ENCODE results near the gene KRTAP8-1. TPM values are rescaled to one million over a fixed set of nuclear protein-coding genes. Genes with fewer than 3 reads are reported as not detected.

KRTAP8-1 gene
- total RNA-seq, 4 donors from 2014 or later = not detected

GRCh38 chr21:30793581-30794314 lies 19.3 kb downstream of the KRTAP8-1 start:
- no peak overlapping the region for H3K4me3 ChIP-seq (replicated peaks in 1 of 3)
- WGBS, 2 donors = 63 to 75% methylated on average over 2 of the region's 2 CpGs
- H3K27me3 ChIP-seq = no peaks in the 10 kb centered on the region
- intact Hi-C loops (cut with DNase I) = no loop called here
- no peaks in the 10 kb centered on the region for H3K9me3 ChIP-seq
- H3K27ac ChIP-seq = no peak overlapping the region
- TF ChIP-seq POLR2A (IDR thresholded peaks at IDR 0.05) = no peak
- no peak for TF ChIP-seq CTCF (IDR thresholded peaks at IDR 0.05)
- no peak for DNase-seq
- no peaks in the 10 kb centered on the region for H3K36me3 ChIP-seq
- no peaks in the 10 kb centered on the region for H3K4me1 ChIP-seq

- Histone ChIP-seq H3K27me3 (no peaks in the 10 kb centered on the region), H3K27ac (no peak overlapping the region), H3K4me3 (replicated peaks in 1 of 3) (no peak overlapping the region), H3K9me3 (no peaks in the 10 kb centered on the region), H3K4me1 (no peaks in the 10 kb centered on the region), H3K36me3 (no peaks in the 10 kb centered on the region)
- DNase-seq = no peak
- TF ChIP-seq CTCF (IDR thresholded peaks at IDR 0.05) (no peak), POLR2A (IDR thresholded peaks at IDR 0.05) (no peak)
- 97 to 98% methylated on average over 1 of the region's 1 CpG for WGBS, 2 donors
- intact Hi-C loops (cut with DNase I) = no loop called here
Measured at GRCh38 chr21:30779249-30779648, 33.8 kb downstream of the KRTAP8-1 start.

- intact Hi-C loops (cut with DNase I) = no loop called here
Measured at GRCh38 chr21:30769724-30770431, 43.2 kb downstream of the KRTAP8-1 start.

More at GRCh38 chr21:30769724-30770431, 43.2 kb downstream of the KRTAP8-1 start:
- H3K36me3 ChIP-seq = no peaks in the 10 kb centered on the region
- H3K27ac ChIP-seq = no peak overlapping the region
- H3K9me3 ChIP-seq = no peaks in the 10 kb centered on the region
- no peaks in the 10 kb centered on the region for H3K27me3 ChIP-seq
- WGBS, 2 donors = 93 to 95% methylated on average over 4 of the region's 4 CpGs
- no peak overlapping the region for H3K4me3 ChIP-seq (replicated peaks in 1 of 3)
- DNase-seq = no peak
- H3K4me1 ChIP-seq = no peaks in the 10 kb centered on the region
- TF ChIP-seq POLR2A (IDR thresholded peaks at IDR 0.05) = no peak
- TF ChIP-seq CTCF (IDR thresholded peaks at IDR 0.05) = no peak

Small RNA genes within 50 kb of the gene (small RNA-seq; reads per million reads assigned to genes)
- gene AP000244.1 (not detected), gene KRTAP8-2P (not detected), gene KRTAP8-3P (not detected)

Other genes starting within 250 kb of the KRTAP8-1 start
- not detected for gene KRTAP22-2, start 222.9 kb downstream of the KRTAP8-1 start, total RNA-seq
- gene KRTAP6-3, start 220.8 kb downstream of the KRTAP8-1 start, total RNA-seq = not detected
- not detected for gene KRTAP6-2, start 214.4 kb downstream of the KRTAP8-1 start, total RNA-seq
- gene KRTAP22-1, start 212.2 kb downstream of the KRTAP8-1 start, total RNA-seq = not detected
- gene KRTAP6-1, start 199.3 kb downstream of the KRTAP8-1 start, total RNA-seq = not detected
- gene KRTAP20-1, start 196.8 kb downstream of the KRTAP8-1 start, total RNA-seq = not detected
- not detected for gene KRTAP20-4, start 192.6 kb downstream of the KRTAP8-1 start, total RNA-seq
- gene KRTAP20-2, start 178.1 kb downstream of the KRTAP8-1 start, total RNA-seq = not detected
- not detected for gene KRTAP20-3, start 170.4 kb downstream of the KRTAP8-1 start, total RNA-seq
- not detected for gene KRTAP21-3, start 94.5 kb downstream of the KRTAP8-1 start, total RNA-seq
- not detected for gene KRTAP21-2, start 66.0 kb downstream of the KRTAP8-1 start, total RNA-seq
- not detected for gene KRTAP21-1, start 57.8 kb downstream of the KRTAP8-1 start, total RNA-seq
- gene KRTAP7-1, start 16.5 kb upstream of the KRTAP8-1 start, total RNA-seq = not detected
- gene KRTAP11-1, start 68.3 kb upstream of the KRTAP8-1 start, total RNA-seq = not detected
- gene KRTAP19-8, start 225.2 kb upstream of the KRTAP8-1 start, total RNA-seq = not detected